ENCODE results near the gene LMO7.
"Not testable (repeated sequence)": the region's sequence is repeated elsewhere in the genome, so short reads cannot be mapped to it uniquely, and the experiment has no call there.

Gene LMO7

DNA sequence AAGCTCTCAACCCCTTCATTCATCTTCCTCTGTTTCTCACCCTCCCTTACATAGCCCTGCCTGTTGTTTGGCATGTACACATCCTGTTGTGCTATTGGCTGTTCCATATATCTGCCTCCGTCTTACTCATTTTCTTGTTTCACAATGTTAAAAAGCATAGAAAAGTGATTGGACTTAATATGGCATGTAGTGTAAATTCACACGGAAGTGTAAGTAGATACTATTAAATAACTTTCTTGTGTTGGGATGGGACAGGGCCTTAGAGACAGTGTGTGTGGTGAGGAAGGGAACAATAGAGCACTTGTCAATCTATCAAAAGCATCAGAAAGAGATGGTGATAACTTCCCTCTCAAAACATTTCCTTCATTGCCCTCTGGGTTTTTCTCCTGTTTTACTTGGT lies 12.3 kb downstream of the LMO7 start:
- DNase-seq, result no peak

DNA sequence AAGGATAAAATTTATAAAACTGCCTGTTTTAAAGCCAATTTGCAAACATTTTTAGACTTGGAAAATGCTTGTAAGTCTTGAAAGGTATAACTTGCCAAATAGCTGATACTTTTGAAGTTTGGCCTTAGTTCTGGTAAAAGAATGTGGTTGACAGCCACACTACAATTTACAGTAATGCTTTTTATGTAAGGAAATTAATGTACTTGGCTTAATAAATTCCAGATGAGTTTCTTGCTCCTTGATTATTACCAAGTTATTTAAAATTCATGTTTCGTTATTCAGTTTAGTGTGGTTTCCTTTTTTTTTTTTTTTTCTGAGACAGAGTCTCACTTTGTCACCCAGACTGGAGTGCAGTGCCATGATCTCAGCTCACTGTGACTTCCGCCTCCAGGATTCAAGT lies 14.9 kb downstream of the LMO7 start:
- DNase-seq, result no peak

DNA sequence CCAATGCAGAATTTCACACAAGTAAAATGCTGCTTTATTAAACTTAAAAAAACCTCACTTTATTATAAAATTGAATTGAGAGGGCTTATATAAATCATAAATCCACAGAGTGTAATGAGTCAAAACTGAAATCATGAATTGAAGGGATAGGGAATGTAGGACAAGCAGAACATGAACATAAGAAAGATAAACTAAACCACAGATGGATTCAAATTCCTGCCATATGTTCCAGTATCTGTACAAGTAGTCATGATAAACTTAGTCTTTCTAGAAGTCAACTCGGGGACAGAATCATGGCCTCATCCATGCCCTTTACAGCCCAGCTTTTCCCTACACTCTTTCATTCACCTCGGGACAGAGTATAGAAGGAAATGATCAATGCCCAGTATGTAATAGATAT lies 16.6 kb downstream of the LMO7 start:
- no peak for DNase-seq

DNA sequence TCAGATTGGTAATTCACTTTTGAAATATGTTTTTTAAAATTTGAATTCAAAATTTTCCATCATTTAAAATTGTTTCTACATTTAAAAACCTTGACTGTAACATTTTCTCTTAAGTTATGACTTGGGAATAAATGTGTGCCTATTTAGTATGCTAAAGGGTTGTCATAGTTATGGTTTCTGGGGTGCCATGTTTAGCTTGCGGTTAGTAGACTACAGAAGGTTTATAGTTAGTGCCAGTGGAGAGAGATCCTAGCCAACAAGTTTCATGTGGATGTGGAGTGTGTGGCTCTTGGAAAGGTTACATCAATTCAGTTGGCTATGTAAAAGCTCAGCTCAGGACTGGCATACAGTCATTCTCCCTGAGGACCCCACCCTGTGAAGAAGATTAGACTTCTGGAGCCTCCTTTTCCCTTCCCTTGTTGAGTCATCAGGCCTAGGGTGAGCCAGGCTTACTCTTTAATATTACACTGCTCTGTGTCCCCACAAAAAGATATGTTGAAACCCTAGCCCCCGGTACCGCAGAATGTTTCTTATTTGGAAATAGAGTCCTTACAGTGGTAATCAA lies 20.4 kb downstream of the LMO7 start:
- DNase-seq, result no peak

DNA sequence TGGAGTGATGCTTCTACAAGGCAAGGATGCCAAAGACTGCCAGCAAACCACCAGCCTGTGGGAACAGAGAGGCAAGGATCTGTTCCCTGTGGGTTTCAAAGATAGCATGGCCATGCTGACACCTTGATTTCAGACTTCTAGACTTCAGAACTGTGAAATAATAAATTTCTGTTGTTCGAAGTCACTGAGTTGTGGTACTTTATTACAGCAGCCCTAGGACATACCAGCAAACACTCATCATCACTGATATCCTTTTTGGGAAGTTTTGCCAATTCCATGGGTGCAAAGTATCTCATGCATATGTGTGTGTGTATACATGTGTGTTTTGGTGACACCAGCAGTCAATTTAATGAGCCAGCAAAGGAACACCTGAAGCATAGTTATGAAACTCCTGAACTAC lies 21.0 kb downstream of the LMO7 start:
- DNase-seq, result no peak

DNA sequence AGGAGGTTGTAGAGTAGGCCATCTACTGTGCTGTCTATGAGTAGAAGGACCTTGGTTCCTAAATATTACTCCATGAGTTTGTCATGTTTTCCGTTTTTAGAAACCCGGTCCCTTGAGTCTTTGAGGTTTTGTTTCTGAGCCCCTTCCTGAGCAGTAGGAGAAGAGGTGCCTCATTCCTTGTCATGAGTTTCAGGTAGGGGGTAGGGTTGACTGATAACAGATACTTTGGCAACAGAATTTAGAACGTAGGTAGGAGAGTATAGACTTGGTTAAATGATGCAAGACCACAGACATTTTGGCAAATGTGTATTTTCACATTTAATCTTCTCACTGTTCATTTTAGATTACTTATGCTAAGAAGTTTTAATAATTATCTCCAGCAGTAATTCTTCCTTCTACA lies 24.6 kb downstream of the LMO7 start:
- DNase-seq, result no peak

DNA sequence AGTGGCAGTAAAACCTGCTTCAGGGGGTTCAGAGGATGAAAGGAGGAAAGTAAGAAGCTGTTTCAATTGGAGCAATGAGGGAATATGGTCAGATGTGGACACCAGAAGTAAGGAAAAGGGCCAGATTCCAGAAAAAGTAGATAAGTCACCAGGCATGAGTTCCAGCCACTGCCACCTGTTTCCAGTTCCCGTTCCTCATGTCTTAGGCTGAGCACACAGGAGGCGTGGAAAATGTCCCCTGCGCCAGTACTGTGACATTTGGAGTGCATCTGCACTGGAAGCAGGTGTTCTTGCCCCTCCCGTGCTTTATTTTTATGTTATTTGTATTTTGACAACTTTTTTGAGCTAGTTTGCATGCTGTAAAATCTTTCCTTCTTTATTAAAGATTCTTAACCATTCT lies 25.3 kb downstream of the LMO7 start:
- peak in 1 of 2 experiments; percentile 27 for DNase-seq

DNA sequence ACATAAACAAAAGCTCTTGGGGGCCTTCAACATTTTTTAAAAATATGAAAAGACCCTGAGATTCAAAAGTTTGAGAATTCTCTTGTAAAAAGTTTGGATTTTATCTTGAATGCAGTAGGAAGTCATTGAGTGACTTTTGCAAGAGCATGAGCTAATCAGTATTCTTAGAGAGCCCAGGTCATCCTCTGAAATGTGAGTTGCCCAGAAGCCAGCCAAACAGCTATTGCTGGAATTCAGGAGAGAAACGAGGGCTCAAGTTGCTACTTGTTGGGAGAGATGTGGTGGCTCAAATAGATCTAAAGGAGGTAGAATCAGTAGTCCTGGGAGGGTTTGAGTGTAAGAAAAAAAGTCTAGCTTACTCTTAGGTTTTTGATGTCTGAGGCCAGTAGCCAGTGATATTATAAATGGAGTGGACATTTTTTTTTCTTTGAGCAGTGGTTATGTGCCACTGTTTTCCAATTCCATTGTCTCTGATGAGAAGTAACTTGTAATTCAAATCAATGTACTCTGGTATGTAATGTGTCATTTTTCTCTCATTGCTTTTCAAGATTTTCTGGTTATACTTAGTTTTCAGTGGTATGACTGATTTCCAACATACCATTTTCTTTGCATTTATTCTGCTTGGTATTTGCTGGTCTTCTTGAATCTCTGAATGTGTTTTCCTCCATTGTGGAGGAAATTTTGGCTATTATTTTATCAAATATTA lies 30.7 kb downstream of the LMO7 start:
- DNase-seq, result no peak

DNA sequence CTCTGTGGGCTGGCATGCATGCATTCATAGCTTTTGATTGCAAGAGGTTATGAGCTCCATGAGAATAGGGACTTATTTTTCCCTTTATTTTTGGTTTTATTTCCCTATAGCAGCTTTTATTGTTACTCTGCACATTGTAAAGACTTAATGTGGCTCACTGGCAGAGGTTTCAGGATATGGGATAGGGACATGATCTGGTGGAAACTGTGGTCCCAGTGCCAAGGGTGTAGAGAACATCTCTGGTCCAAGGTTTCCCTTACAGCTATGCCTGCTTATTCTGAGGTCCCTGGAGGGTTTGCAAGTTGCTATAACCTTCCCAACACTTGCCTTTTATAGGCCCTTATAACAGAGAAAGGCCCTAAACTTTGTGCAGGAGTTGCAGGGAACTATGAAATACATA lies 33.6 kb downstream of the LMO7 start:
- no peak for DNase-seq

DNA sequence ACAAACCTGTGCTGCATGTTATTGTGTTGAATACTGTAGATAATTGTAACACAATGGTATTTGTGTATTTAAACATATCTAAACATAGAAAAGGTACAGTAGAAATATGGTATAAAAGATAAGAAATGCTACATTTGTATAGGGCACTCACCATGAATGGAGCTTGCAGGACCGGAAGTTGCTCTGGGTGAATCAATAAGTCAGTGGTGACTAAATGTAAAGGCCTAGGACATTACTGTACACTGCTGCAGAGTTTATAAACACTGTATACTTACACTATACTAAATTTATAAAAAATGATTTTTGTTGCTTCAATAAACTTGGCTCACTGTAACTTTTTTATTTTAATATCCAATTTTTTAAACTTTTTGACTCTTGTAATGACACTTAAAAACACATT lies 34.4 kb downstream of the LMO7 start:
- DNase-seq, result no peak

DNA sequence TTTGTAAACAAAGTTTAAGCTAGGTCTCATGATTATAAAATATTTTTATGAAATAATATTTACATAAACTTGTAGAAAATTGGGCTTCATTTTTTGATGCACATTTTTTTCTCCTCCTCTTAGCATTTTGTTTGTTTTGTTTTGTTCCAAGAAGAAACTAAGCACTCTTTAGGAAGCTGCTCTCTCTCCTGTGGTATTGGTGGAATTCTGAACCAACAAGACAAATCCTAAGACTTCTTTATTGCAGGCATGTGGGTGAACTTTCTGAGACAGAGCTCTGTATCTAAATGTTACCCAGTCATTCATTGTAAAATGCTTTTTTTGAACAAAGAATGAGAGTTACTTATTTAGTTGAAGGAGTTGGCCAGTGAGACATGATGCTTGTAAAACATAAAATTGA lies 39.3 kb downstream of the LMO7 start:
- no peak for DNase-seq

DNA sequence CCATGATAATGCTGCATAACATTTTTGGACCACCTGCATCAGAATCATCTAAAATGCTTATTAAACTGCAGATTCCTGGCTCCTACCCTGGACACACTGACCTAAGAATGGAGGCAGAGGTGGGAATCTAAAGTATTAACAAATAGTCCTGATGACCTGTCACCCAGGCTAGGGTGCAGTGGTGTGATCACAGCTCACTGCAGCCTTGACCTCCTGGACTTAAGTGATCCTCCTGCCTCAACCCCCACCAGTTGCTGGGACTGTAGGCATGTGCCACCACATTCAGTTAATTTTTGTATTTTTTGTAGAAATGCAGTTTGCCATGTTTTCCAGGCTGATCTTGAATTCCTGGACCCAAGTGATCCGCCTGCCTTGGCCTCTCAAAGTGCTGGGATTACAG lies 43.3 kb downstream of the LMO7 start:
- no peak for DNase-seq

DNA sequence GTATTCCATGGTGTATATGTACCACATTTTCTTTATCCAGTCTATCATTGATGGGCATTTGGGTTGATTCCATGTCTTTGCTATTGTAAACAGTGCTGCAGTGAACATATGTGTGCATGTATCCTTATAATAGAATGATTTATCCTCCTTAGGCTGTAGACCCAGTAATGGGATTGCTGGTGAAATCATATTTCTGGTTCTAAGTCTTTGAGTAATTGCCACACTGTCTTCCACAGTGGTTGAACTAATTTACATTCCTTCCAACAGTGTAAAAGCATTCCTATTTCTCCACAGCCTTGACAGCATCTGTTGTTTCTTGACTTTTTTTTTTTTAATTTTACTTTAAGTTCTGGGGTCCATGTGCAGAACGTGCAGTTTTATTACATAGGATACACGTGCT lies 44.1 kb downstream of the LMO7 start:
- DNase-seq, result not testable (repeated sequence)

DNA sequence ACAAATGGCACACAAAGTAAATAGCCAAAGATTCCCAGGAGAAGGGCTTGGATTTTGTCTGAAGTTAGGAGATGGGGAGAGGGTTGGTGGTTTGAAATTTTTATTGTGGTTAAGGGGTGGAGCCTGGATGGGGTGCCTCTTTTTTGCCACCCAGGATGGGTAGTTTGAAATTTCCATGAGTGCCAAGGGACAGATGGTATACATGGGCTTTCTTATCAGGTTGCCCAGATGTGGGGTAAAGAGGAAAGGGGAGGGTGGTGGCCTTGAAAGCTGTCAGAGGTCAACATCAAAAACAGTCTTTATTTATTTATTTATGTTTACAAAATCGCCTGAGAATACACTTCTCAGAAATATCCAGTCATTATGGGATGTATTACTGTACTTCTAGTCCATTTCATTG lies 46.2 kb downstream of the LMO7 start:
- no peak for DNase-seq

DNA sequence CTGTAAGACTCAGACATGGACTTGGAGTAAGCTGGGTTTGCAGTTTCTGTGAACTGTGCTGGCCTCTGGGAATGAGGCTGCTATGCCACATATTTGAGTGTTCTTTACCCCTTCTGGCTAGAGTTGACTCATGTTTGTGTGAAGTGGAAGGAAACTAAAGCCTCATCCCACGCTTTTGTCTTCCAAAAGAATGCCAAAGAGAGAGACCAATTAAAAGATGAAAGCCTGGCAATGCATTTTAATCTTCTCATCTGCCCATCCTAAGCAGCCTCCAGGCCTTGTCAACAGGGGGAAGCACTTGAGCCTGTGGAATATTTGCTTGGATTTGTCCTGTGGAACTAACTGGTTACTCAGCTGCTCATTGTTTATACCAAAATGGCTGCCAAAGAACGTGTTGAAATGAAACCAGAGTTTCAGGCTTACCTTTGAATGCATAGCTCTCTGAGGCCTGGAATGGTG lies 49.1 kb downstream of the LMO7 start:
- peak; percentile 84 to 89 for DNase-seq

DNA sequence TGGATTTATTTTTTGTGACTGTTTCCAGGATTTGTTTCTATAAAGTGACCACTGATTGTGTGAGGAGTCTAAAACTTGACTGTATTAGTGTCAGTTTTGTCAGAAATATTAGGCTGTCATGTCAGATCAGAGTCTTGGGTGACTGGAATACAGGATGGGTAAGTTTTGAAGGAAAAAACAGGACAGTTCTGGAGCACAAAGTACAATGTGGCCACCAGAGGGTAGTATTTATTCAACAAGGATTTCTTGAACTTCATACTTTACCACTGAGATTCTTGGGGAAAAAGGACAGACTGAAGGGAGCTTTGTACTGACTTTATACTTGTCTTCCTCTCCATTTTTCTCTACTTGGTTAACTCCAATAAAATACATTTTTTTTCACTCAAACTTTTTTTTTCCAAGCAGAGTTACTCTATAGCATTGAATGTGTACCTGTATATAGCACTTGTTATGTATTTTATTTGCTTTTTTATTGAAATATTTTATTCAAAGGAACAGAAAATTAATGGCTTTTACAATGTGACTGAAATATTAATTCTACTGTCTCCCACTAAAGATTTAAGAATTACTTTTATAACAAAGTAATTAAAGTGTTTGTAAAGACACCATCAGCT lies 51.1 kb downstream of the LMO7 start:
- DNase-seq, result peak; percentile 5 to 41

DNA sequence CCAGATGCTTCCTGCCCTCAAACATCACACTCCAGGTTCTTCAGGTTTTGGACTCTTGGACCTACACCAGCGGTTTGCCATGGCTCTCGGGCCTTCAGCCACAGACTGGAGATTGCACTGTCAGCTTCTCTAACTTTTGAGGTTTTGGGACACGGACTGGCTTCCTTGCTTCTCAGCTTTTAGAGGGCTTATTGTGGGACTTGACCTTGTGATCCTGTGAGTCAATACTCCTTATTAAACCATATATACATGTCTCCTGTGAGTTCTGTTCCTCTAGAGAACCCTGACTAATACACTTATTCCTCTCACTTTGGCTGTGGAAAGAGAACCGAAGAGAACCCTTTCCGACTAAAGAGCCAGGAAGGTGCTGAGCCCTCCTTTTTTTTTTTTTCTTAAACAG lies 53.6 kb downstream of the LMO7 start:
- no peak for DNase-seq

DNA sequence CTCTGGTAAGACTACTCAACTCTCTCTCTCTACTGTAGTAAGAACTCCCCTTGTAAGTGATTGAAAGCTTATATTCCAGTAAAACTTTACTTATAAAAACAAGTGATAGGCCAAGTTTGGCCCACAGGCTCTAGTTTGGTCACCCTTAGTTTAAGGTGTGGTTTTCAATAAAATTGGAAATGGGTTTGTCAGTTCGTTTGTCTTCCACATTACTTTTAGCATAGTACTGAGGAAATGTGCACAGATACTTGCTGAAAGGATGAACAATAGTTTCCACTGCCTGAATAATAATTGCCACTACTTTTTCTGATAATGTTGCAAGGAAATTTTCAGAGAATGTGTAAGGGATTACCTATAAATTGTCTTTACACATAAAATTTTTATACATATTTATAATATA lies 54.5 kb downstream of the LMO7 start:
- DNase-seq, result no peak

DNA sequence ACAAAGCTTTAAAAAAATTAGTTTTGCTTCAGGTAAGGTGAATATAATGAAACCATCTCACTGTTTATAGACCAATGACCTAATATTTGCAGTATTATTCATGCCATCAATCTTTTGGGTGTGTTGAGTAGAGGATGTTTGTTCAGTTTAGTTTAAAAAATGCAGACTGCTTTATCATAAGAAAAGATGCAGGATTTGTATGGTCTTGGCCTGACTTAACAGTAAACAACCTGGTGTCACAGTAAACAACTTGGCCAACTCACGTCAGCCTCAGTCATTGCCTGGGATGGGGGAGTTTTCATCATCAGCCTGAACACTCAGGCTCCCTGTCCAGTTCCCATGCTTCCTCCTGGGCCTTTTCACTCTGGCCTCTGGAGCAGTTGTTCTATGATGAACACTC lies 55.1 kb downstream of the LMO7 start:
- DNase-seq, result no peak

DNA sequence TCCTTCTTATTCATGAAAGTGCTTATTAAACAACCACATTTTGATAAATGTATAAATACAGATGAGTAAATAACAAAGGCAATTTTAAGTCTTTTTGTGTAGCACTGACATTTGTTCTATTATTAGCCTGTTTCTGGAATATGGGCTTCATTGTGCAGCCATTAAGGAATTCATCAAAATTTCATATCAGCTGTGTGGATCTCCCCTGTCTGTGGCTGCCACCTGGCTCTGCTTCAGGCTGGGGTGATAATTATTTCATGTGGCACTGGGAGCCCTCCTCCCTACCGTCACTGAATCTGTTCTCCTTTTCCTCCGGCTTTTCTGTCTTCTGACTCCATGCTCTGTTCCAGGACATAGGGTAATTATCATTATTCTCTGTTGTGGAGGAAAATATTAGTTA lies 57.1 kb downstream of the LMO7 start:
- no peak for DNase-seq

DNA sequence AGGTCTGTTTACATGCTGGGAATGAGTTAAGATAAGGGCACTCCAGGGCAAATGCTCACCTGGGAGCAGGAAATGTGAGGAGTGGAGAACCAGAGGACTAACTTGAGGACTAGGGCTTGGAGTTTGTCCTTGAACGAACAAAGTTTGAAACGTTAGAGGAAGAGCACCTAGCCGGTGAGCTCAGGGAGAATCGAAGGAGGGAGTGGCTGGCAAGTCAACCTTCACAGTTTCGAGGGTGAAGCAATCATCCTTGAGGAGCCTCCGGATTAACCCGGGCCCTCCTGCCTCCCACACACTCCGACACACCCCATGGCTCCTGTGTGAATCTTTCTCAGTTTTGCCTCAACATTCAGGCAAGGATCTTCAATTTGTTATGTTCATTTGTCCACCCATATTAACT lies 58.6 kb downstream of the LMO7 start:
- no peak for DNase-seq

DNA sequence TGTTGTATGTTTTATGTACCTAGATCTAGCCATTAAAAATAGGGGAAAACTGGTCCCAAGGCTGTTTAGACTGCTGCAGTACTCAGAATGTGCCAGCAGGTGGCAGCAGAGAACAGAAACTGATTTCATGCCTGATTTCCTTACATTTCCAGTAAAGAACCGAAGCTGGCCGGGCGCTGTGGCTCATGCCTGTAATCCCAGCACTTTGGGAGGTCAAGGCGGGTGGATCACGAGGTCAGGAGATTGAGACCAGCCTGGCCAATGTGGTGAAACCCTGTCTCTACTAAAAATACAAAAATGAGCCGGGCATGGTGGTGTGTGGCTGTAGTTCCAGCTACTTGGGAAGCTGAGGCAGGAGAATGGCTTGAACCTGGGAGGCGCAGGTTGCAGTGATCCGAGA lies 59.8 kb downstream of the LMO7 start:
- DNase-seq, result peak; percentile 10 to 32

DNA sequence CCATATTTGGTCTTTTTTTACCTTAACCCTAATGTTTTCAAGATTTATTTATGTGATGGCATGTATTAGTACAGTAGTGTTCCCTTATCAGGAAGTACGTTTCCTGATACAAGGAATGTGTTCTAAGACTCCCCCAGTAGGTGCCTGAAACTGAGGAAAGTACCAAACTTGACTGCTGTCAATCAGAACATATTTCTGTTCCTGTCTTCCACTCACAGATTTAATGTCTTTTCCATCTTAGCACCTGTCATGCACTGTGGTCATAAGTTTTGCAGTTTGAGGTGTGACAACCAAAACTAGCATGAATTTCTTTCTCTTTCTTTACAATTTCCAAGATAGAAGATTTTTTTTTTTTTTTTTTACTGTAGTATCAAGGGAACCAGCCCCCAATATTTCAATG lies 62.9 kb downstream of the LMO7 start:
- DNase-seq, result no peak

DNA sequence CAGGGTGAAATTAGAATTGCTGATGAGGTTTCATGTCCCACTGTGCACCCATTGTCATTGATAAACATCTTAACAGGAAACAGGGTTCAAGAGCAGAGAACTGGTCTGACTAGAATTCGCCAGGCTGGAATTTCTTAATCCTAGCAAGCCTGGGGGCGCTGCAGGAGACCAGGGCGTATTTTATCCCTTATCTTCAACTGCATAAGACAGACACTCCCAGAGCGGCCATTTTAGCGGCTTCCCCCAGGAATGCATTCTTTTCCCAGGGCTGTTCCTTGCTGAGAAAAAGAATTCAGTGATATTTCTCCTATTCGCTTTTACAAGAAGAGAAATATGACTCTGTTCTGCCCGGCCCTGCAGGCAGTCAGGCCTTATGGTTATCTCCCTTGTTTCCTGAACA lies 63.6 kb downstream of the LMO7 start:
- not testable (repeated sequence) for DNase-seq

DNA sequence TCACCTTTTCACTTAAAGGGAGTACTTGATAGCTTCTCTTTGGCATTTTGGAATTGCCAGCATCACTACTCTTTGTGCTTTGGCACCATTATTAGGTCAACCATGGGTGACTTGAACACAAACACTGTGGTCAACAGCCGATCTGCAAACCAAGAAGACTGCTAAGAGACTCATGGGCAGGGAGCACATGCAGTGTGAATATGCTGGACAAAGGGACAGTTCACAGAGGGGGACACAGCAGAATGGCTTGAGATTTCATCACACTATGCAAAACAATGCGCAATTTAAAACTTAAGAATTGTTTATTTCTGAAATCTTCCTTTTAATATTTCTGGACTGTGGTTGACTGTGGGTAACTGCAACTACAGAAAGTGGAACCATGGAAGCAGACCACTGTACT lies 64.4 kb downstream of the LMO7 start:
- no peak for DNase-seq

Measured in SHP77 (cell line).